ENCODE measurements around the gene ATP6V0A1. TPM values are rescaled to one million over a fixed set of nuclear protein-coding genes. Genes with fewer than 3 reads are reported as not detected.

Gene ATP6V0A1
- polyA plus RNA-seq, 1 donor: 114 TPM

DNA sequence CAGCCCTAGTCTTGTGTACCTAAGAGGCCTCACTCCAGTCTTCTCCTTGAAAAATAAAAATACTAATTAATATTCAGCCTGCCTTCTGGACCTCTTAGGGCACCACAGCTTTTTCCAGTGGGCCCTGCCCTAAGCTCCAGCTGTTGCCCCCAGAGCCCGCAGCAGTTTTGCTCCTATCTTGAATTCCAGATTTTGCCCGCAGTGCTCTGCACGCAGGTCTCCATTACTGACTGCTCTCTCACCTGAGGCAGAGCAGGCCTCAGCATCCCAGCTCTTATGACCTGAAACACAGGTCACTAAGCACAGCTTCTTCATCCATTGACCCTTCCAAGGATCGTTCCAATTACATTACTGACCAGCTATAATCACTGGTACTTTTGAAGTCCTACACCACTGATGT lies 49.0 kb downstream of the ATP6V0A1 start:
- H3K27ac ChIP-seq (ENCODE audit: low read length): no peak overlapping the region
- no peaks in the 10 kb centered on the region for H3K9me3 ChIP-seq (ENCODE audit: control insufficient read depth, low read depth, low read length)
- H3K27me3 ChIP-seq (ENCODE audit: control insufficient read depth, insufficient read depth, low read length): no peaks in the 10 kb centered on the region
- DNase-seq: no peak
- peaks cover 75% of the 10 kb centered on the region for H3K36me3 ChIP-seq (ENCODE audit: control insufficient read depth, insufficient read depth, low read length)
- peaks cover 10% of the 10 kb centered on the region for H3K4me1 ChIP-seq (ENCODE audit: control insufficient read depth, insufficient read depth, low read length)
- H3K4me3 ChIP-seq (ENCODE audit: low read length): no peak overlapping the region
- WGBS (ENCODE audit: insufficient coverage, low lambda C conversion rate): 90% methylated on average over 2 of the region's 4 CpGs

DNA sequence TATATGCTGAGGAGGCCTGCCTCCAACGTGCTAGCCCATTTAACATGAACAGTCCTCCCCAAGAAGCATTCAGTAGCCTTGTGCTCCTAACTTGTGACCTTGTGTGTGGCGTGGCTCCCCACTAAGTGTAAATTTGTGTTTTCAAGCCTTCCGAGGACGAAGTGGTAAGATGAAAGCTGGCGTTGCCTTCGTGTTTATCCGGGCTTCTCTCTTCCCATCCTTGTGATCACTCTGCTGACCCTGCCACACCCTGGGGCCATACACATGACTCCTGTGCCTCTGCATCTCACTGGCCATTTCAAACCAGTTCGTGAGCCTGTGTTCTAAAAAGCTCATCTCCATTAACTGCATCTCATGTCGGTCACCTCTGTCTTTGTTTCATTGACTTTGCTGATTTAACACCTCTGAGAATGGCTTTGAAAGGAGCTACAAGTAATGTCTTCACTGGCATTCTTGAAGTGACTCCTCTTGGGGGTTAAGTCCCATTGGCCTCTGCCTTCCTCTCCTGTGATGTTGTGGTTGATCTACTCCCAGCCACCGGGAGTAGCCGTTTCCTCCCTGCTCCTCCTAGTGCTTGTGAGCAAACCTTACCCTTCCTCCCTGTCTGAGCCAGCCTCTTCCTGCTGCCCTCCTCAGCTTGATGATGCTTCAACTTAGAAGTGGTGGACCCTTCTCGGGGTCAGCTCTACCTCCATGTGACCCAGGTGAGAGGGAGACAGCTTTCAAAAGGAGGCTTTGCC lies 49.9 kb downstream of the ATP6V0A1 start:
- Histone ChIP-seq H3K4me1 (ENCODE audit: control insufficient read depth, insufficient read depth, low read length) (peaks cover 19% of the 10 kb centered on the region), H3K4me3 (ENCODE audit: low read length) (no peak overlapping the region), H3K36me3 (ENCODE audit: control insufficient read depth, insufficient read depth, low read length) (peaks cover 69% of the 10 kb centered on the region), H3K27ac (ENCODE audit: low read length) (no peak overlapping the region), H3K9me3 (ENCODE audit: control insufficient read depth, low read depth, low read length) (no peaks in the 10 kb centered on the region), H3K27me3 (ENCODE audit: control insufficient read depth, insufficient read depth, low read length) (no peaks in the 10 kb centered on the region)
- no peak for DNase-seq
- WGBS (ENCODE audit: insufficient coverage, low lambda C conversion rate): 60% methylated on average over 1 of the region's 12 CpGs

DNA sequence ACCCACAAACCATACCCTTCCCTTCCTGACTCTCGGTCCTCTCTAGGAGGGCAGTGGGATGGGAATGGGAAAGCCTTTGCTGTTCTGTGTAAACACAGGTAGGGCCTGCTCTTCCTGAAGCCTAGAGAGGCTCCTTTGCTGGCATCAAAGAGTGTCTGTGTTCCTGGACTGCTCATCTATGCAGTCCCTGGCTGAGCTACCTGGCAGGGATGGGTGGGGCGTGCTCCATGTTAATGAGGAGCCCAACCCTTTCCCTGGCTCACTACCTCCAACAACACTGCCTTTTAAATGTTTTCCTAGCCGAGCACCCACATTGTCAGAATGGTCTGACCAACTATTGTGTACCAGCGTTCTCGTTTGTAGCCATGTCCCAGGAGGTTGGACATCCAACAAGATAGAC lies 50.7 kb downstream of the ATP6V0A1 start:
- WGBS (ENCODE audit: insufficient coverage, low lambda C conversion rate): no CpG with 5 or more reads among the region's 5 CpGs

DNA sequence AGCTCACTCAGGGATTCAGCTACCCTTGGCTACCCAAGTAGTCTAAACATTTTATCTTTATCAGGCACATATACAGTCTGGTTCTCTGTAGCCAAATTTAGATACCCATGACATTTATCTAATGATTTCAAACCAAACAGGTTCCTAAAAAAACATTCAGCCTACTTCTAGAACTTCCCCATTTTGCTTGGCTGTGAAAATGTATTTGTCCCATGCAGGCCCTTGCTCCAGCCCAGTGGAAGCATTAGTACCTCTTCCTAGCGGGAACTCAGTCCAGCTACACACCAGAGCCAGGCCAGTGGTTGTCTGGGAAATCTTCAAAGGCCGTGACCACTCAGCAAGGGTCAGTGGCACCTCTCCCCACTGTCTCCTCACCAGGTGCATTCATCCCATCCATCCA lies 51.2 kb downstream of the ATP6V0A1 start:
- no peaks in the 10 kb centered on the region for H3K9me3 ChIP-seq (ENCODE audit: control insufficient read depth, low read depth, low read length)
- no peak for DNase-seq
- no CpG with 5 or more reads among the region's 2 CpGs for WGBS (ENCODE audit: insufficient coverage, low lambda C conversion rate)
- peaks cover 71% of the 10 kb centered on the region for H3K36me3 ChIP-seq (ENCODE audit: control insufficient read depth, insufficient read depth, low read length)
- H3K27ac ChIP-seq (ENCODE audit: low read length): no peak overlapping the region
- H3K4me1 ChIP-seq (ENCODE audit: control insufficient read depth, insufficient read depth, low read length): peaks cover 24% of the 10 kb centered on the region
- H3K4me3 ChIP-seq (ENCODE audit: low read length): no peak overlapping the region
- H3K27me3 ChIP-seq (ENCODE audit: control insufficient read depth, insufficient read depth, low read length): no peaks in the 10 kb centered on the region

More for the DNA sequence above, 50.7 kb downstream of the ATP6V0A1 start:
- DNase-seq: no peak
- Histone ChIP-seq H3K9me3 (ENCODE audit: control insufficient read depth, low read depth, low read length) (no peaks in the 10 kb centered on the region), H3K27me3 (ENCODE audit: control insufficient read depth, insufficient read depth, low read length) (no peaks in the 10 kb centered on the region), H3K36me3 (ENCODE audit: control insufficient read depth, insufficient read depth, low read length) (peaks cover 69% of the 10 kb centered on the region), H3K4me1 (ENCODE audit: control insufficient read depth, insufficient read depth, low read length) (peaks cover 24% of the 10 kb centered on the region), H3K4me3 (ENCODE audit: low read length) (no peak overlapping the region), H3K27ac (ENCODE audit: low read length) (no peak overlapping the region)

DNA sequence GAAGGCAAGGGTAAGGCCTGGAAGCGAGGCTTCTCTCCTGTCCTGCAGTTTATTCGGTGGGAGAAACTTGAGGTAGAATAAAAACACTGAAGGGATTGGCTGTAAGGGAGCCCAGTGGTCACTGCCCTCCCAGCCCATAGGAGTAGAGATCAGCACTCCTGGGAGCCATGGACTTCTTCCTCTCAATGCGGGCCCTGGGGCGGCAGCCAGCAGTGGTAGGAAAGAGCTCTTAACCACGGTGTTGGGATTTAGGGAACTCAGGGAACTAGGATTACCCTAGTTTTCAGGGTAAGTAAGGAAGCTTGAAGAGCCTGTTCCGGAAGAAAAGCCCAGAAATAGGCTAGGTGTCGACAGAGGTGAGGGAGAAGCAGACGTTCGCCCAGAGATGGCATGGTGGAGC lies 53.6 kb downstream of the ATP6V0A1 start:
- H3K36me3 ChIP-seq (ENCODE audit: control insufficient read depth, insufficient read depth, low read length): peaks cover 73% of the 10 kb centered on the region
- peak overlapping the region; percentile 70 for H3K27ac ChIP-seq (ENCODE audit: low read length)
- 60% methylated on average over 1 of the region's 9 CpGs for WGBS (ENCODE audit: insufficient coverage, low lambda C conversion rate)
- no peaks in the 10 kb centered on the region for H3K9me3 ChIP-seq (ENCODE audit: control insufficient read depth, low read depth, low read length)
- no peaks in the 10 kb centered on the region for H3K27me3 ChIP-seq (ENCODE audit: control insufficient read depth, insufficient read depth, low read length)
- peaks cover 26% of the 10 kb centered on the region for H3K4me1 ChIP-seq (ENCODE audit: control insufficient read depth, insufficient read depth, low read length)
- H3K4me3 ChIP-seq (ENCODE audit: low read length): no peak overlapping the region
- DNase-seq: no peak

DNA sequence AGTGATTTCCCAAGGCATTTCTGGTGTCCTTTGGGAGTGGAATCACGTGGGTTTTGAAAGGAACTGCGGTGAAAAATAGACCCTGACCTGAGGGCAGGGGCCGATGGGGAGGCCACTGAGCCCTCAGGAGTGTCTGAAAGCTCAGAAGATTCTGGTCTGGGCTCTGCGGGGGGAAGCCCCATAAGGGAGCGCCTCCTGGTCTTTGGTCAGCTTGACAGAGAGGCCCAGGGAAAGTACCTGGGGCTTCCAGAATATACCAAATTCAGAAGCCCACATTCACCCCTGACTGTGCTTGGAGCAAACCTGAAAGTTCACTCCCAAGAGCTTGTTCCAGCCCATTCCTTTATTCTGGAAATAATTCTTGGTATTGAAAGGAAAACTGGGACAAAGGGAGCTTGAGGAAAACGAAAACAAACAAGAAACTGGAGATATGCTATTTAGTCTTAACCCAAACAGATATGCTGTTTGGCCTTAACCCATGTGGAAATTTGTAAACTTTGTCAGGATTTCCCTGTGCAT lies 54.1 kb downstream of the ATP6V0A1 start:
- Histone ChIP-seq H3K4me3 (ENCODE audit: low read length) (no peak overlapping the region), H3K4me1 (ENCODE audit: control insufficient read depth, insufficient read depth, low read length) (peaks cover 31% of the 10 kb centered on the region), H3K27ac (ENCODE audit: low read length) (peak overlapping the region; percentile 70), H3K9me3 (ENCODE audit: control insufficient read depth, low read depth, low read length) (no peaks in the 10 kb centered on the region), H3K27me3 (ENCODE audit: control insufficient read depth, insufficient read depth, low read length) (no peaks in the 10 kb centered on the region), H3K36me3 (ENCODE audit: control insufficient read depth, insufficient read depth, low read length) (peaks cover 69% of the 10 kb centered on the region)
- DNase-seq: peak; percentile 85 to 92
- 50% methylated on average over 1 of the region's 6 CpGs for WGBS (ENCODE audit: insufficient coverage, low lambda C conversion rate)

DNA sequence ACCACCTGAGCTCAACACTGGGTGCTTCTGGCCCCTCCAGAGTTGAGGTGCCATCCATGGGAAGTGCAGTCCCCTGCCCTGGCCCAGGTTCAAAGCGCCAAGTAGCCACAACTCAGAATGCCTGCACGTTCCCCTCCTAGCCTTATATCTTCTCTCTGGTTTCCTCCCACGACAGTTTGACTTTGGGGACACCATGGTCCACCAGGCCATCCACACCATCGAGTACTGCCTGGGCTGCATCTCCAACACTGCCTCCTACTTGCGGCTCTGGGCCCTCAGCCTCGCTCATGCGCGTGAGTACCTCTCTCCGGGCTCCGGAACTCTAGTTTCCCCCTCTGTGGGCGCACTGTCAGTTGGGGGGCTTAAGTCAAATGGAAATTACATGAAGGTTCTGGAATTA lies 55.0 kb downstream of the ATP6V0A1 start:
- no peaks in the 10 kb centered on the region for H3K9me3 ChIP-seq (ENCODE audit: control insufficient read depth, low read depth, low read length)
- H3K4me3 ChIP-seq (ENCODE audit: low read length): no peak overlapping the region
- H3K36me3 ChIP-seq (ENCODE audit: control insufficient read depth, insufficient read depth, low read length): peaks cover 60% of the 10 kb centered on the region
- H3K4me1 ChIP-seq (ENCODE audit: control insufficient read depth, insufficient read depth, low read length): peaks cover 40% of the 10 kb centered on the region
- no CpG with 5 or more reads among the region's 11 CpGs for WGBS (ENCODE audit: insufficient coverage, low lambda C conversion rate)
- no peak for DNase-seq
- H3K27me3 ChIP-seq (ENCODE audit: control insufficient read depth, insufficient read depth, low read length): no peaks in the 10 kb centered on the region
- peak overlapping the region; percentile 70 for H3K27ac ChIP-seq (ENCODE audit: low read length)

DNA sequence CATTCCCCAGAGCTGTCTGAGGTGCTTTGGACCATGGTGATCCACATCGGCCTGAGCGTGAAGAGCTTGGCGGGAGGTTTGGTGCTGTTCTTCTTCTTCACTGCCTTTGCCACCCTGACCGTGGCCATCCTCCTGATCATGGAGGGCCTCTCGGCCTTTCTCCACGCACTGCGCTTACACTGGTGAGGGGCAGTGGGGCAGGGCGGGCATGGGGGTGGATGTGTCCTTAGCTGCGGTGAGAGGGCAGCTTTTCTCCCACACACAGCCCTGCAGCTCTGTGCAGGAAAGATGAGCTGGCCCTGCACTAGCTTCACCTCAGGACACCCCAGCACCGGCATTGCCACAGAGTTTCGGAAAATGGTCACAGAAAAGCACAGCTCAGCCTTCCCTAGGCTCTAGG lies 55.6 kb downstream of the ATP6V0A1 start:
- H3K4me1 ChIP-seq (ENCODE audit: control insufficient read depth, insufficient read depth, low read length): peaks cover 46% of the 10 kb centered on the region
- no CpG with 5 or more reads among the region's 11 CpGs for WGBS (ENCODE audit: insufficient coverage, low lambda C conversion rate)

DNA sequence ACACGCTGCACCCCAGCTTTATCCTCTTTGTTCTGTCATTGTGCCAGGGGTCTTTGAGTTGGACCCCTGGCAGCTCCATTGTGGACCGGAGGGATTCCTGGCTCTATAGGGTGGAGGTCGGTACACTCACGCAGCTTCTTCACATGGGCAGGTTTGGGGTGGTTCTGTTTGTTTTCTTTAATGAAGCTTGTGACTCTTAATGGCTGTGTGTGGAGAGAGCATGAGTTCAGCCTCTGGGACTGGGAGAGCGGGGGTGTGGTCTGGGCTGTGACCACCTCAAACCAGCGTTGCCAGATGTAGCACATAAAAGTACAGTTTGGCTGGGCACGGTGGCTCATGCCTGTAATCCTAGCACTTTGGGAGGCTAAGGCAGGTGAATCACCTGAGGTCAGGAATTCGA lies 56.2 kb downstream of the ATP6V0A1 start:
- no CpG with 5 or more reads among the region's 8 CpGs for WGBS (ENCODE audit: insufficient coverage, low lambda C conversion rate)
- Histone ChIP-seq H3K27ac (ENCODE audit: low read length) (no peak overlapping the region), H3K27me3 (ENCODE audit: control insufficient read depth, insufficient read depth, low read length) (no peaks in the 10 kb centered on the region), H3K9me3 (ENCODE audit: control insufficient read depth, low read depth, low read length) (no peaks in the 10 kb centered on the region), H3K4me3 (ENCODE audit: low read length) (no peak overlapping the region), H3K4me1 (ENCODE audit: control insufficient read depth, insufficient read depth, low read length) (peaks cover 52% of the 10 kb centered on the region), H3K36me3 (ENCODE audit: control insufficient read depth, insufficient read depth, low read length) (peaks cover 48% of the 10 kb centered on the region)
- DNase-seq: no peak

More for the DNA sequence above, 55.6 kb downstream of the ATP6V0A1 start:
- no peaks in the 10 kb centered on the region for H3K27me3 ChIP-seq (ENCODE audit: control insufficient read depth, insufficient read depth, low read length)
- H3K27ac ChIP-seq (ENCODE audit: low read length): no peak overlapping the region
- H3K36me3 ChIP-seq (ENCODE audit: control insufficient read depth, insufficient read depth, low read length): peaks cover 54% of the 10 kb centered on the region
- no peaks in the 10 kb centered on the region for H3K9me3 ChIP-seq (ENCODE audit: control insufficient read depth, low read depth, low read length)
- H3K4me3 ChIP-seq (ENCODE audit: low read length): no peak overlapping the region
- no peak for DNase-seq

DNA sequence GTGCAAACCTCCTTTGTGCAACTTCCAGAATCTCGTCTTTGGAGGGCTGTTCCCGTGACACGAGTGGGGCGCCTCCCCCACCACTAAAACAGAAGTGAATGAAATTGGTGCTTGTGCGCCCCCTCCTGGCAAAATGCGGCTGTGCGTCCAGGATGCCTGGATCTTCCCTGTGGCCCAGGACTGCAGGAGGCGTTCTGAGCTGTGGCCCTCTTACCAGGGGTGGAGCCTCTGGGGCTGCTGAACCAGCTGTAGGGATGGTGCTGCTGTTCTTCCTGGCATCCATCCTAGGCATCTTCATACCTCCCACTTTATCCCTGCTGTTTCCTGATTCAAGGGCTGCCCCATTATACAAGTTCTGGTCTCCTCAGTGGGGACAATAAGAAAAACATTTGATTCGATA lies 58.8 kb downstream of the ATP6V0A1 start:
- H3K36me3 ChIP-seq (ENCODE audit: control insufficient read depth, insufficient read depth, low read length): peaks cover 43% of the 10 kb centered on the region

More for the DNA sequence above, 58.8 kb downstream of the ATP6V0A1 start:
- WGBS (ENCODE audit: insufficient coverage, low lambda C conversion rate): no CpG with 5 or more reads among the region's 9 CpGs
- Histone ChIP-seq H3K27me3 (ENCODE audit: control insufficient read depth, insufficient read depth, low read length) (no peaks in the 10 kb centered on the region), H3K4me1 (ENCODE audit: control insufficient read depth, insufficient read depth, low read length) (peaks cover 70% of the 10 kb centered on the region), H3K9me3 (ENCODE audit: control insufficient read depth, low read depth, low read length) (no peaks in the 10 kb centered on the region), H3K27ac (ENCODE audit: low read length) (peak overlapping the region; percentile 93), H3K4me3 (ENCODE audit: low read length) (no peak overlapping the region)
- DNase-seq: peak; percentile 70 to 81

Data from large intestine (tissue), 3 donors.